ENCODE measurements around the gene FAXDC2. TPM values are rescaled to one million over a fixed set of nuclear protein-coding genes. Genes with fewer than 3 reads are reported as not detected.

The FAXDC2 gene
- total and polyA plus RNA-seq, 2 of the 8 experiments (the other 6 are each of a cell fraction or from before 2014, with no cell fraction given) = 3.7 to 5.9 TPM

GRCh38 chr5:154797762-154798161 lies 52.6 kb downstream of the FAXDC2 start:
- Histone ChIP-seq H3K18ac (ENCODE audit: extremely low read depth, low read length) (no peak overlapping the region), H3K4me2 (ENCODE audit: insufficient read depth in 1 of 2, low read depth in 2 of 2, low read length in 2 of 2) (no peak overlapping the region), H2BK12ac (ENCODE audit: low read depth, low read length) (no peak overlapping the region), H3K4ac (replicated peaks; ENCODE audit: insufficient read length, low read depth, low read length) (no peak overlapping the region), H3K79me2 (ENCODE audit: control insufficient read depth in 1 of 2, insufficient read depth in 2 of 2, low read length in 2 of 2) (peaks cover 0 to 58% of the 10 kb centered on the region in 2 experiments; a peak in 2 of 4 replicates), H3K9ac (replicated peaks in 1 of 4; ENCODE audit: extremely low read depth in 1 of 4, low read depth in 3 of 4, low read length in 3 of 4) (no peak overlapping the region), H4K8ac (ENCODE audit: extremely low read depth, insufficient read depth, low read length) (no peak overlapping the region), H2AK5ac (ENCODE audit: low read depth, low read length) (no peak overlapping the region), H2BK120ac (replicated peaks; ENCODE audit: low read depth, low read length) (no peak overlapping the region), H3K36me3 (ENCODE audit: control insufficient read depth in 2 of 4, insufficient read depth in 4 of 4, low read length in 3 of 4) (peaks cover 51 to 92% (median 79%) of the 10 kb centered on the region in 4 experiments), H3K23me2 (ENCODE audit: low read depth, low read length) (no peaks in the 10 kb centered on the region), H3K4me3 (ENCODE audit: extremely low read depth in 1 of 4, insufficient read depth in 2 of 4, low read depth in 3 of 4, low read length in 4 of 4) (no peak overlapping the region), H4K91ac (replicated peaks; ENCODE audit: insufficient read length, low read length) (no peak overlapping the region), H3K27ac (ENCODE audit: low read depth, low read length) (no peak overlapping the region), H3K4me1 (replicated peaks in 1 of 4; ENCODE audit: control insufficient read depth in 3 of 4, insufficient read depth in 4 of 4, low read length in 3 of 4) (no peaks in the 10 kb centered on the region), H3K56ac (replicated peaks; ENCODE audit: insufficient read length, low read depth, low read length) (no peak overlapping the region), H2BK15ac (ENCODE audit: low read length) (no peak overlapping the region), H4K20me1 (replicated peaks in 1 of 2; ENCODE audit: control insufficient read depth in 1 of 2, insufficient read depth in 2 of 2, low read length in 2 of 2) (peaks cover 15 to 17% of the 10 kb centered on the region in 2 experiments), H3K9me3 (ENCODE audit: insufficient read depth in 2 of 2, low read depth in 1 of 2, low read length in 1 of 2) (no peaks in the 10 kb centered on the region), H2BK20ac (ENCODE audit: low read length) (no peak overlapping the region), H2AFZ (ENCODE audit: low read length) (no peak overlapping the region), H3K27me3 (replicated peaks in 1 of 4; ENCODE audit: control insufficient read depth in 3 of 4, extremely low read depth in 1 of 4, insufficient read depth in 3 of 4, low read length in 3 of 4) (no peaks in the 10 kb centered on the region), H3K23ac (ENCODE audit: insufficient read length) (no peak overlapping the region), H3K14ac (ENCODE audit: insufficient read length) (no peak overlapping the region), H4K5ac (ENCODE audit: insufficient read length, low read depth, low read length) (no peak overlapping the region), H2BK5ac (ENCODE audit: low read depth, low read length) (no peak overlapping the region), H3K79me1 (ENCODE audit: low read depth, low read length) (no peaks in the 10 kb centered on the region; the same call in none of the 2 replicates)
- CTCF ChIA-PET (ENCODE audit: partially characterized antibody) = interaction anchor here (1.2 to 2.4 kb wide), 3 partner anchors 11 to 147 kb away, joined by 3 to 8 read pairs (median 5); no protein-coding TSS in a partner anchor
- POLR2A ChIA-PET (ENCODE audit: partially characterized antibody) = no interaction called here
- no peak for FAIRE-seq
- 90% methylated on average over 4 of the region's 4 CpGs; no CpG with 5 or more reads in 1 of the 2 experiments for WGBS, 2 experiments (ENCODE audit: extremely low coverage in 1 of 2, insufficient coverage in 1 of 2, insufficient read length in 1 of 2, insufficient replicate concordance in 2 of 2, low coverage in 1 of 2, low lambda C conversion rate in 2 of 2, missing lambda C conversion rate in 1 of 2)
- DNase-seq (ENCODE audit: low read depth in 1 of 2, low spot score in 2 of 2) = no peak
